Occipital lobe (tissue), 3 donors: ENCODE results near the gene ACVR2A. TPM values are rescaled to one million over a fixed set of nuclear protein-coding genes. Genes with fewer than 3 reads are reported as not detected.

ENCODE experiments used
- DNase-seq: peaks from one replicate; lab custom pipeline; 2025; lab: John Stamatoyannopoulos, UW
- small RNA-seq: library from RNA; depleted of rRNA; stranded (forward); fragments of <200 nt; gene quantifications from one replicate; pipeline ENCODE3, GENCODE V24; 2014
- total RNA-seq: library from RNA; depleted of rRNA; stranded (reverse); fragments of >200 nt; gene quantifications from one replicate; pipeline ENCODE4 v1.2.3, GENCODE V29; 2014

The ACVR2A gene
- total RNA-seq, 1 donor from 2014 or later: 125 TPM

DNA sequence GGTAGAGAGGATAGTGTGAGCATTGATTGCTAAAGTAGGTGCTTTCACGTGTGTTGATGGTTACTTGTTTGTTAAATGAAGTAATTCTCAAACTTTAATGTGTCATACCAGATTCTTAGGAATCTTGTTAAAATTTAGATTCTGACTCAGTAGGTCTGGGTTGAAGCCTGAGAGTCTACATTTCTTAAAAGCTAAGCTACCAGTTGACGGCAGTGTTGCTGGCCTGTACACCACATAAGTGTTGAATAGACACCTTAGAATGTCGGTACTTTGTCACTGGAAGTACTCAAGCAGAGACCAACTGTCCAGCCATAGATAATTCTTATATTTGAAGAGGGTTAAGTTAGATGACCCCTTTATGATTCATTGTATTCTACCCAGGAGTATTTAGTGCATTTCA, 79.8 kb downstream of the ACVR2A start:
- DNase-seq: no peak

- no peak for DNase-seq
Observed at GRCh38 chr2:147925886-147926285, 81.1 kb downstream of the ACVR2A start.

DNA sequence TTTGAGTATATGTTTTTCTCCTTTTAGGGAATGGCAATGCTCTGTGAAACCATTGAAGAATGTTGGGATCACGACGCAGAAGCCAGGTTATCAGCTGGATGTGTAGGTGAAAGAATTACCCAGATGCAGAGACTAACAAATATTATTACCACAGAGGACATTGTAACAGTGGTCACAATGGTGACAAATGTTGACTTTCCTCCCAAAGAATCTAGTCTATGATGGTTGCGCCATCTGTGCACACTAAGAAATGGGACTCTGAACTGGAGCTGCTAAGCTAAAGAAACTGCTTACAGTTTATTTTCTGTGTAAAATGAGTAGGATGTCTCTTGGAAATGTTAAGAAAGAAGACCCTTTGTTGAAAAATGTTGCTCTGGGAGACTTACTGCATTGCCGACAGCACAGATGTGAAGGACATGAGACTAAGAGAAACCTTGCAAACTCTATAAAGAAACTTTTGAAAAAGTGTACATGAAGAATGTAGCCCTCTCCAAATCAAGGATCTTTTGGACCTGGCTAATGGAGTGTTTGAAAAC, 82.3 kb downstream of the ACVR2A start:
- no peak for DNase-seq

DNA sequence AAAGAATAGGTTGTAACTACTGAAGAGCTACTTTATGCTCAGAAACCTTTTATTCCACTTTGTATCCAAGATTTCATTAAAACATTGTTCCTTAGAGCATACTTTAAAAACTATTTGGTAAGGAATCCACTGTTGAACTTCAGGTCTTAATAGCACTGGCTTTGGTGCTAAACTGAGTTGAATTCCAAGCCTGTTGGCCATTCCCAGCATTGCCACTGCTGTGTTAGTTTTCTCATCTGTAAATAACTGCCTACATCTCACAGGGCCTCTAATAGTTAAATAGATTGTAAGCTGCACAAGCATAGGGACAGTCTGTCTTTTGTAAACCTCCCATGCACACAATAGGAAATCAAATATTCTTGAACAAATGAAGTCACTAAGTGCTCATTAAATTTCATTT, 89.1 kb downstream of the ACVR2A start:
- no peak for DNase-seq

GRCh38 chr2:147934881-147935620, 90.2 kb downstream of the ACVR2A start:
- DNase-seq: no peak

DNA sequence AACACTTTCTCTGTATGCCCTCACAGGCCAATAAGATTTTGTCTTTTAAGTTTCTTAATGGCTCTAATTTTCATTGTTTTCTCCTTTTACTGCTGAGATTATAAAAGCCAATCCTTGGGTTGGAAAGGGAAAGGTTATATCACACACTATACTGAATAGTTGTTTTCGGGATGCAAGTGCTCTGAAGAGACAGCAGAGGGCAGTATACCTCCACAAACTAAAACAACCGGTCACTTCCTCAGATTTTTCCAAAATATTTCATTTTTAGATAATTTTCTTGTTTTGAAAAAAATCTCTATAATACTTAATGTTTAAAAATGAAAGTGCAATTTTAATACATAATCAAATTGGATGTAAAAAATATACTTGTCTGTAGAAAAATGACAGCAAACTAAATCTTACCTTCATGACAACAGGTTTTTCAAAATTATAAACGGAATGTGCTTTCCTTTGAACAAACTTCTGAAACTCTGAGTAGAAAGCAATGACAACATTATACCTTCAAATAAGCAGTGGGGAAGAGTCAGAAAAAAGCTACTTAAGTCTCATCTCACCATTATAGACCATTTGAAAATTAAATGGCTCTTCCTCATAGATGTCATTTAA, 93.0 kb downstream of the ACVR2A start:
- no peak for DNase-seq

DNA sequence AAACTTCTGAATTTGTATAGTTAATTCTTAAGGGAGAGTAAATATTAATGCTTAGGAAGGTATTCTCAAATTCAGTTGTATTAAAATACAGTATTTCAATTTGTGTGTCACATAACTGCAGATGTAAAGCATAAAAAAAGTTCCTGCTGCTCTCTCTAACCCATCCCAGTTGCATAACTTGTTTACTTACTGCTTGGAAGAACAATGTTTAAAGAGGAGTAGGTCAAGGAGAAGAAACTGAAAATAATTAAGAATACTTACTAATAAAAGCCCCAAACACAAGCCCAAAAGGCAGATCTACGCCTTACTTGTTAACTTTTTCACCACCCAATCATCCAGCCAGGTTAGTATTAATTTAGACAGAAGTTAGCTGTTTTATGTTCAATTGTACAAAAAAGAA, 94.5 kb downstream of the ACVR2A start:
- no peak for DNase-seq

DNA sequence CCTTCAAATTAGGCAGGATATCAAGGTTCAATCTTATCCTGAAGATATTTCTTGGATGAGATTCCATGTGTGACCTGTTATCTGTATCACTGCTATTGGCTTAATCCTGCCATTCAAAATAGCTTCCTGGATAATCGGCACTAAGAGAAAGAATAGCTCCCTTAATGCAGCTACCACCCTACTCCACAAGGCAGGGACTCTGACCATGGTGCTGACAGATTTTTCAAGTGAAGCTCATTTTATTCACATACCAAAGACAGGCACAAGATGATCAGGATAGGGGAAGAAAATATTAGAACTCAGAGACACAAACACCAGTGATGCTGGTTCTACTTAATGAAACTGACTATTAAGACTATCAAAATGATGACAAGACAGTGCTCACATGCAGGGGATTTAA, 100.8 kb downstream of the ACVR2A start:
- DNase-seq: no peak

GRCh38 chr2:147952118-147952517, 107.3 kb downstream of the ACVR2A start:
- no peak for DNase-seq

GRCh38 chr2:147968571-147968970, 123.7 kb downstream of the ACVR2A start:
- DNase-seq: no peak

DNA sequence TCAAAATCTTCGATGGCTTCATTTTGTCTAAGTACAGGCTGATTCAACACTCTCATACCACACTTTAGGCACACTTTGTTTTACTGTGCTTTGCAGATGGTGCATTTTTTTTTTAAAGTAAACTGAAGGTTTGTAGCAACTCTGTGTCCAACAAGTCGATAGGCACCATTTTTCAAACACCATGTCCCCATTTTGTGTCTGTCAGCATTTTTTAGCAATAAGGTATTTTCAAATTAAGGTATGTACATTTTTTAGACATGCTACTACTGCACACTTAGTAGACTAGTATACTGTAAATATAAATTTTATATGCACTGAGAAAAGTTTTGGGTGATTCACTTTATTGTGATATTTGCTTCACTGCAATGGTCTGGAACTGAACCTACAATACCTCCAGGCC, 131.3 kb downstream of the ACVR2A start:
- DNase-seq: no peak

GRCh38 chr2:147977679-147978078, 132.8 kb downstream of the ACVR2A start:
- DNase-seq: no peak

Small RNA genes within 50 kb of the gene (small RNA-seq; reads per million reads assigned to genes)
- gene RNU6-1275P: not detected

Other genes with a start within 250 kb of the ACVR2A start
- 95.5 TPM for gene ORC4, start 175.7 kb downstream of the ACVR2A start, total RNA-seq
- gene MBD5, start 176.1 kb downstream of the ACVR2A start, total RNA-seq: 59.1 TPM